Aorta (tissue), 5 donors: Measurements from ENCODE around the gene CSTB. TPM values are rescaled to one million over a fixed set of nuclear protein-coding genes. Genes with fewer than 3 reads are reported as not detected.

Experiments used
- ATAC-seq: fragments of 200-7000 bp; cut with Tn5 transposase; one replicate; pipeline ENCODE4 v1.9.1; 2022; ENCODE audit warnings: moderate library complexity; ENCODE audit not compliant: low FRiP score
- DNase-seq, 2 donors: peaks; one replicate each; pipeline ENCODE4 v3.0.0-alpha.2; 2020
- H3K27ac ChIP-seq, 2 donors: one replicate each; pipeline ENCODE4 v1.5.1; 2013; ENCODE audit warnings: low read length in 2 of 2, mild to moderate bottlenecking in 2 of 2, moderate library complexity in 2 of 2, control low read depth in 1 of 2, inconsistent platforms in 1 of 2, low read depth in 1 of 2
- H3K27me3 ChIP-seq, 2 donors: one replicate each; pipeline ENCODE4 v1.6.1; 2013; ENCODE audit warnings: control low read depth in 1 of 2, low read length in 1 of 2, mild to moderate bottlenecking in 1 of 2, moderate library complexity in 1 of 2; ENCODE audit not compliant: insufficient read depth in 2 of 2, control insufficient read depth in 1 of 2
- H3K36me3 ChIP-seq, 2 donors: one replicate each; pipeline ENCODE4 v1.6.1; 2013; ENCODE audit warnings: control low read depth in 1 of 2, low read length in 1 of 2, mild to moderate bottlenecking in 1 of 2; ENCODE audit not compliant: insufficient read depth in 2 of 2, control insufficient read depth in 1 of 2
- H3K4me1 ChIP-seq, 2 donors: one replicate each; pipeline ENCODE4 v1.6.1; 2013; ENCODE audit warnings: low read length in 2 of 2, control low read depth in 1 of 2, mild to moderate bottlenecking in 1 of 2, moderate library complexity in 1 of 2; ENCODE audit not compliant: insufficient read depth in 2 of 2, control insufficient read depth in 1 of 2
- H3K4me3 ChIP-seq, 2 donors: one replicate each; pipeline ENCODE4 v1.5.1; 2013; ENCODE audit warnings: low read length in 2 of 2, control low read depth in 1 of 2, mild to moderate bottlenecking in 1 of 2
- H3K9me3 ChIP-seq: one replicate; pipeline ENCODE4 v1.6.1; 2013; ENCODE audit warnings: mild to moderate bottlenecking, low read length; ENCODE audit not compliant: control insufficient read depth
- WGBS, 2 donors: extraction: QIAGEN DNeasy Blood & Tissue Kit; methylation state at CpG; one replicate each; pipeline ENCODE4 v1.1.7; 2013; 5-methylcytosine and 5-hydroxymethylcytosine counted together
- intact Hi-C, 2 donors: fragments of 100-400 bp; cut with DNase I; formaldehyde crosslinking; loops; one replicate each; pipeline versions ENCODE4 v1.14.2 to v1.15.0; 2022
- polyA plus RNA-seq, 2 donors: library from polyadenylated mRNA; stranded (reverse); fragments of 200-250 nt; gene quantifications; one replicate each; pipeline ENCODE4 v1.2.3, GENCODE V29; 2013
- total RNA-seq, 2 donors: library from RNA; stranded (reverse); fragmentation: NEBNext Ultra II Directional; extraction: Animal tissue kit (Norgen Biotek cat#: 25700); gene quantifications; one replicate each; pipeline ENCODE4 v1.2.1, GENCODE V29; 2021
- donor health status: healthy with polysubstance abuse.
- donor health status: Bipolar disorder and iron deficiency.
- donor health status: DM: no; HTN: no; CAD: no.
- donor health status: DM: no; HTN: no; CAD: no.
- donor health status: DM: yes; HTN: yes; CAD: no.

CSTB gene
- total and polyA plus RNA-seq, 4 donors: 30.3 to 71.6 (median 44.4) TPM

GRCh38 chr21:43760391-43760958 is 15.6 kb downstream of the CSTB start:
- 89 to 91% methylated on average over 22 of the region's 22 CpGs for WGBS, 2 donors
- Histone ChIP-seq H3K36me3 (peaks cover 0 to under 1% of the 10 kb centered on the region in 2 donors), H3K9me3 (no peaks in the 10 kb centered on the region), H3K27me3 (no peaks in the 10 kb centered on the region), H3K4me3 (no peak overlapping the region), H3K27ac (no peak overlapping the region), H3K4me1 (no peaks in the 10 kb centered on the region)
- no peak for ATAC-seq
- no peak for DNase-seq
- intact Hi-C loops: no loop called here

- H3K36me3 ChIP-seq: peaks cover 0 to 1% of the 10 kb centered on the region in 2 donors
Measured at GRCh38 chr21:43759651-43760050, 16.5 kb downstream of the CSTB start.

GRCh38 chr21:43758811-43759210 is 17.3 kb downstream of the CSTB start:
- no peaks in the 10 kb centered on the region for H3K27me3 ChIP-seq
- ATAC-seq (no peak), DNase-seq (no peak)
- peaks cover 0 to 1% of the 10 kb centered on the region in 2 donors for H3K36me3 ChIP-seq
- no peaks in the 10 kb centered on the region for H3K9me3 ChIP-seq
- H3K4me3 ChIP-seq: no peak overlapping the region
- WGBS, 2 donors: 77 to 80% methylated on average over 10 of the region's 10 CpGs
- no peaks in the 10 kb centered on the region for H3K4me1 ChIP-seq
- intact Hi-C loops: loop anchor here in 1 of 2 donors (5.0 kb wide), 1 partner anchor 37 kb away; no protein-coding TSS in a partner anchor
- H3K27ac ChIP-seq: no peak overlapping the region

More at GRCh38 chr21:43759651-43760050, 16.5 kb downstream of the CSTB start:
- intact Hi-C loops: loop anchor here in 1 of 2 donors (5.0 kb wide), 1 partner anchor 37 kb away; no protein-coding TSS in a partner anchor
- H3K9me3 ChIP-seq: no peaks in the 10 kb centered on the region
- H3K27me3 ChIP-seq: no peaks in the 10 kb centered on the region
- WGBS, 2 donors: 96 to 98% methylated on average over 19 of the region's 19 CpGs
- H3K4me1 ChIP-seq: no peaks in the 10 kb centered on the region
- ATAC-seq (no peak), DNase-seq (no peak)
- no peak overlapping the region for H3K27ac ChIP-seq
- H3K4me3 ChIP-seq: no peak overlapping the region

GRCh38 chr21:43758111-43758641 is 17.9 kb downstream of the CSTB start:
- H3K9me3 ChIP-seq: no peaks in the 10 kb centered on the region
- no peaks in the 10 kb centered on the region for H3K27me3 ChIP-seq
- WGBS, 2 donors: 1 to 6% methylated on average over 18 of the region's 18 CpGs
- no peaks in the 10 kb centered on the region for H3K4me1 ChIP-seq
- DNase-seq (no peak), ATAC-seq (peak; percentile 63)
- no peak overlapping the region for H3K4me3 ChIP-seq
- peaks cover 0 to 1% of the 10 kb centered on the region in 2 donors for H3K36me3 ChIP-seq
- peak overlapping the region in 1 of 2 donors; percentile 68 for H3K27ac ChIP-seq
- intact Hi-C loops: loop anchor here in 1 of 2 donors (5.0 kb wide), 1 partner anchor 36 kb away; no protein-coding TSS in a partner anchor

- no peaks in the 10 kb centered on the region for H3K9me3 ChIP-seq
- no peaks in the 10 kb centered on the region for H3K27me3 ChIP-seq
- H3K36me3 ChIP-seq: peaks cover 0 to 1% of the 10 kb centered on the region in 2 donors
- H3K4me1 ChIP-seq: no peaks in the 10 kb centered on the region
- H3K27ac ChIP-seq: peak overlapping the region in 1 of 2 donors; percentile 68
- 13 to 23% methylated on average over 15 to 16 of the region's 16 CpGs for WGBS, 2 donors
- peak; percentile 19 for ATAC-seq
- DNase-seq: peak in 1 of 2 donors; percentile 74
- no peak overlapping the region for H3K4me3 ChIP-seq
- intact Hi-C loops: loop anchor here in 1 of 2 donors (5.0 kb wide), 1 partner anchor 35 kb away; no protein-coding TSS in a partner anchor
Measured at GRCh38 chr21:43757601-43758000, 18.5 kb downstream of the CSTB start.

GRCh38 chr21:43755820-43756594 is 20.1 kb downstream of the CSTB start:
- no peaks in the 10 kb centered on the region for H3K9me3 ChIP-seq
- ATAC-seq: no peak
- no peak overlapping the region for H3K4me3 ChIP-seq
- H3K27me3 ChIP-seq: no peaks in the 10 kb centered on the region
- peaks cover 0 to 1% of the 10 kb centered on the region in 2 donors for H3K36me3 ChIP-seq
- WGBS, 2 donors: 95% methylated on average over 37 of the region's 37 CpGs
- no peak for DNase-seq
- H3K27ac ChIP-seq: no peak overlapping the region
- no peaks in the 10 kb centered on the region for H3K4me1 ChIP-seq
- intact Hi-C loops: loop anchor here in 1 of 2 donors (5.0 kb wide), 1 partner anchor 34 kb away; no protein-coding TSS in a partner anchor

GRCh38 chr21:43754948-43755781 is 20.9 kb downstream of the CSTB start:
- Histone ChIP-seq H3K4me3 (no peak overlapping the region), H3K4me1 (no peaks in the 10 kb centered on the region), H3K9me3 (no peaks in the 10 kb centered on the region), H3K27ac (no peak overlapping the region), H3K27me3 (no peaks in the 10 kb centered on the region), H3K36me3 (peaks cover 0 to 1% of the 10 kb centered on the region in 2 donors)
- ATAC-seq: no peak
- DNase-seq: no peak
- 85 to 88% methylated on average over 26 of the region's 26 CpGs for WGBS, 2 donors
- intact Hi-C loops: loop anchor here in 1 of 2 donors (5.0 kb wide), 1 partner anchor 33 kb away; no protein-coding TSS in a partner anchor

- H3K36me3 ChIP-seq: peaks cover 1% of the 10 kb centered on the region in 2 donors
- no peak for ATAC-seq
- no peak for DNase-seq
- no peaks in the 10 kb centered on the region for H3K9me3 ChIP-seq
- no peaks in the 10 kb centered on the region for H3K4me1 ChIP-seq
- H3K4me3 ChIP-seq: no peak overlapping the region
- no peaks in the 10 kb centered on the region for H3K27me3 ChIP-seq
- intact Hi-C loops: no loop called here
- 94 to 96% methylated on average over 16 of the region's 16 CpGs for WGBS, 2 donors
- H3K27ac ChIP-seq: no peak overlapping the region
Measured at GRCh38 chr21:43753439-43753799, 22.7 kb downstream of the CSTB start.
